Sigmoid colon (tissue), 7 donors: ENCODE data around the gene CHMP4A. TPM values are rescaled to one million over a fixed set of nuclear protein-coding genes. Genes with fewer than 3 reads are reported as not detected.
A peak's percentile ranks its signal among the peaks of the same experiment; 100 is the strongest.

Experiments used
- DNase-seq: peaks from one replicate; pipeline ENCODE4 v3.0.0-alpha.2; 2019
- H3K27ac ChIP-seq, 4 donors: fragments of 200-600 bp; sonication (generic); one replicate each; pipeline ENCODE4 v1.5.1; 2016 to 2019; ENCODE audit warnings: mild to moderate bottlenecking in 1 of 4
- H3K27me3 ChIP-seq, 3 donors: fragments of 200-600 bp; sonication (generic); one replicate each; pipeline ENCODE4 v1.5.1; 2019; ENCODE audit warnings: mild to moderate bottlenecking in 1 of 3
- H3K36me3 ChIP-seq, 4 donors: fragments of 200-600 bp; sonication (generic); one replicate each; pipeline ENCODE4 v1.5.1; 2016 to 2019
- H3K4me1 ChIP-seq, 4 donors: fragments of 200-600 bp; sonication (generic); one replicate each; pipeline ENCODE4 v1.5.1; 2017 to 2019
- H3K4me3 ChIP-seq, 4 donors: fragments of 200-600 bp; sonication (generic); one replicate each; pipeline ENCODE4 v1.5.1; 2017 to 2019; ENCODE audit warnings: mild to moderate bottlenecking in 2 of 4, moderate library complexity in 1 of 4
- H3K9me3 ChIP-seq, 4 donors: fragments of 200-600 bp in 3 of 4; sonication (generic) in 3 of 4; one replicate each; pipeline versions ENCODE4 v1.5.1 to v1.6.1; 2013 to 2019
- CTCF ChIP-seq, 4 experiments: fragments of 450-650 bp in 3 of 4; fragments of 200-600 bp in 1 of 4; IDR thresholded peaks; one replicate each; pipeline ENCODE4 v1.5.1; 2016 to 2019; ENCODE audit warnings: antibody characterized with exemption in 4 of 4, mild to moderate bottlenecking in 3 of 4, moderate library complexity in 2 of 4
- EP300 ChIP-seq, 4 donors: sonication (generic); formaldehyde crosslinking; IDR thresholded peaks; one replicate each; pipeline ENCODE4 v1.6.1; 2017; ENCODE audit warnings: antibody characterized with exemption in 4 of 4
- POLR2A ChIP-seq, 2 donors: fragments of 450-650 bp; IDR thresholded peaks; one replicate each; pipeline ENCODE4 v1.6.1; 2016; ENCODE audit warnings: antibody characterized with exemption in 2 of 2, mild to moderate bottlenecking in 2 of 2, moderate library complexity in 2 of 2
- POLR2AphosphoS5 ChIP-seq, 4 donors: sonication (generic); formaldehyde crosslinking; IDR thresholded peaks; one replicate each; pipeline ENCODE4 v1.6.1; 2017; ENCODE audit warnings: antibody characterized with exemption in 4 of 4
- WGBS, 2 donors: extraction: QIAGEN DNeasy Blood & Tissue Kit; methylation state at CpG; one replicate each; pipeline ENCODE4 v1.1.7; 2013; 5-methylcytosine and 5-hydroxymethylcytosine counted together
- intact Hi-C: fragments of 100-400 bp; cut with DNase I; formaldehyde crosslinking; loops from one replicate; pipeline ENCODE4 v1.15.1; 2023
- polyA plus RNA-seq, 3 donors: library from polyadenylated mRNA; stranded (reverse); fragments of 200-250 nt; gene quantifications; one replicate each; pipeline ENCODE4 v1.2.3, GENCODE V29; 2013
- small RNA-seq, 3 donors: library from RNA; depleted of rRNA; stranded (forward); fragments of <200 nt; gene quantifications; one replicate each; pipeline ENCODE3, GENCODE V24; 2016
- total RNA-seq, 4 donors: library from RNA; depleted of rRNA; stranded (reverse); fragments of >200 nt; gene quantifications; one replicate each; pipeline ENCODE4 v1.1.0, GENCODE V29; 2016
- donor health status: healthy with polysubstance abuse.
- donor health status: Bipolar disorder and iron deficiency.
- donor health status: healthy.

The CHMP4A gene
- total and polyA plus RNA-seq, 7 donors, result 65.6 to 149 (median 109) TPM

DNA sequence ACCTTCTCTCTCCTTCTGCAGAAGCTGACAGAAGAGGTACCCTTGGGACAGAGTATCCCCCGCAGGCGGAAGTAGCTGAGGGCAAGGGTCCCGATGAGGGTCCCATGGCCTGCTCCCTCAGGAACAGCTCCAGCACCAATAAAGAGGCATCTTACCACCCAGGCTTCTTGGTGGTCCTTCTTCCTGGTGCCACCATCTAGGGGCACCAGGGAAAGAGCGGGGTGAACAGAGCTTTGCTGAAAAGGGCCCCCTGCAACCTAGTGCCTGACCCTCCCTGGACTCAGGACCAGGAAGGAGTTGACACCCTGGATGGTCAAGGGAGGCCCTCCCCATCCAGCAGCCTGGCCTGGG is 52.8 kb downstream of the CHMP4A start:
- Histone ChIP-seq H3K27me3 (no peaks in the 10 kb centered on the region), H3K4me3 (no peak overlapping the region), H3K27ac (peak overlapping the region; percentile 90 to 97 (median 92)), H3K36me3 (peaks cover 46 to 73% (median 53%) of the 10 kb centered on the region in 4 donors), H3K4me1 (peaks cover 0 to 40% (median 28%) of the 10 kb centered on the region in 4 donors), H3K9me3 (no peaks in the 10 kb centered on the region)
- WGBS, 2 donors, result 91 to 96% methylated on average over 4 of the region's 4 CpGs
- TF ChIP-seq POLR2A (IDR thresholded peaks at IDR 0.05) (no peak), CTCF (IDR thresholded peaks at IDR 0.05) (no peak), EP300 (IDR thresholded peaks at IDR 0.05) (no peak), POLR2AphosphoS5 (IDR thresholded peaks at IDR 0.05) (no peak)
- no peak for DNase-seq
- intact Hi-C loops, result loop anchor here (2.0 kb wide), 2 partner anchors 14 to 28 kb away; partner anchors contain the start of genes IPO4, PSME2 and RNF31

- intact Hi-C loops, result loop anchor here (2.0 kb wide), 2 partner anchors 13 to 29 kb away; partner anchors contain the start of genes IPO4, PSME2 and RNF31
- no peak overlapping the region for H3K4me3 ChIP-seq
- DNase-seq, result no peak
- peak overlapping the region; percentile 90 to 97 (median 92) for H3K27ac ChIP-seq
- WGBS, 2 donors, result 90 to 92% methylated on average over 11 of the region's 11 CpGs
- no peaks in the 10 kb centered on the region for H3K27me3 ChIP-seq
- peaks cover 0 to 40% (median 28%) of the 10 kb centered on the region in 4 donors for H3K4me1 ChIP-seq
- peaks cover 45 to 73% (median 53%) of the 10 kb centered on the region in 4 donors for H3K36me3 ChIP-seq
- no peaks in the 10 kb centered on the region for H3K9me3 ChIP-seq
- TF ChIP-seq CTCF (IDR thresholded peaks at IDR 0.05), result peak in 1 of 4 experiments; percentile 10
- TF ChIP-seq EP300 (IDR thresholded peaks at IDR 0.05), result no peak
- TF ChIP-seq POLR2AphosphoS5 (IDR thresholded peaks at IDR 0.05), result no peak
- TF ChIP-seq POLR2A (IDR thresholded peaks at IDR 0.05), result no peak
These were observed 53.4 kb downstream of the CHMP4A start for GRCh38 chr14:24159777-24160498.

Small RNA genes within 50 kb of the gene (small RNA-seq; reads per million reads assigned to genes)
- 0 reads per million in 3 donors for gene AL136295.4
- 0 reads per million in 3 donors for gene CHMP4A
- gene IPO4, result 0 reads per million in 3 donors
- 0 reads per million in 3 donors for gene IRF9
- gene MDP1, result 0 to 0.06 (median 0) reads per million in 3 donors

Other genes starting within 250 kb of the CHMP4A start
Only the 30 nearest of the 34 such genes appear.
- 1 to 10 TPM in 2 of 4 donors, under 1 TPM in 2; 0.14 to 3.3 (median 0.62) TPM for gene CARMIL3, start 161.5 kb downstream of the CHMP4A start, total RNA-seq
- gene CARMIL3, start 161.5 kb downstream of the CHMP4A start, polyA plus RNA-seq, result 1 to 10 TPM in 1 of 3 donors, under 1 TPM in 2; under 0.01 to 1.7 (median 0.23) TPM
- gene CPNE6, start 141.9 kb downstream of the CHMP4A start, total RNA-seq, result 1 to 10 TPM in 3 of 4 donors, not detected in 1; 1.8 to 3.3 (median 2.9) TPM
- gene CPNE6, start 141.9 kb downstream of the CHMP4A start, polyA plus RNA-seq, result under 1 TPM in 1 of 3 donors, not detected in 2; 0.42 TPM
- 10 to 100 TPM in 2 of 4 donors, 1 to 10 TPM in 2; 7.1 to 12.2 (median 9.2) TPM for gene PCK2, start 119.2 kb downstream of the CHMP4A start, total RNA-seq
- 100 to 1,000 TPM in 1 of 3 donors, 10 to 100 TPM in 2; 66.1 to 109 (median 99.5) TPM for gene PCK2, start 119.2 kb downstream of the CHMP4A start, polyA plus RNA-seq
- 10 to 100 TPM; 37.7 to 82.9 (median 54.8) TPM for gene DCAF11, start 98.7 kb downstream of the CHMP4A start, total RNA-seq
- gene DCAF11, start 98.7 kb downstream of the CHMP4A start, polyA plus RNA-seq, result 10 to 100 TPM; 70.9 to 79.8 (median 75.1) TPM
- gene NRL, start 98.5 kb downstream of the CHMP4A start, total RNA-seq, result 1 to 10 TPM in 2 of 4 donors, under 1 TPM in 2; 0.71 to 2.2 (median 1.4) TPM
- 1 to 10 TPM; 1.2 to 2.9 (median 1.8) TPM for gene NRL, start 98.5 kb downstream of the CHMP4A start, polyA plus RNA-seq
- gene FITM1, start 82.8 kb downstream of the CHMP4A start, total RNA-seq, result under 1 TPM in 1 of 4 donors, not detected in 3; 0.33 TPM
- gene FITM1, start 82.8 kb downstream of the CHMP4A start, polyA plus RNA-seq, result 1 to 10 TPM in 1 of 3 donors, not detected in 2; 1.8 TPM
- 100 to 1,000 TPM; 129 to 186 (median 152) TPM for gene PSME1, start 77.3 kb downstream of the CHMP4A start, total RNA-seq
- 100 to 1,000 TPM; 309 to 438 (median 416) TPM for gene PSME1, start 77.3 kb downstream of the CHMP4A start, polyA plus RNA-seq
- gene EMC9, start 71.9 kb downstream of the CHMP4A start, total RNA-seq, result 10 to 100 TPM in 3 of 4 donors, 1 to 10 TPM in 1; 5.0 to 20.9 (median 12.9) TPM
- 10 to 100 TPM; 20.6 to 37.2 (median 30.8) TPM for gene EMC9, start 71.9 kb downstream of the CHMP4A start, polyA plus RNA-seq
- gene PSME2, start 66.9 kb downstream of the CHMP4A start, total RNA-seq, result 10 to 100 TPM; 26.2 to 43.5 (median 34.5) TPM
- 100 to 1,000 TPM; 228 to 485 (median 356) TPM for gene PSME2, start 66.9 kb downstream of the CHMP4A start, polyA plus RNA-seq
- gene RNF31, start 66.0 kb downstream of the CHMP4A start, total RNA-seq, result 10 to 100 TPM; 20.2 to 38.4 (median 29.7) TPM
- gene RNF31, start 66.0 kb downstream of the CHMP4A start, polyA plus RNA-seq, result 10 to 100 TPM; 13.6 to 57.8 (median 37.8) TPM
- 100 to 1,000 TPM in 1 of 4 donors, 10 to 100 TPM in 3; 54.6 to 103 (median 56.1) TPM for gene IRF9, start 52.2 kb downstream of the CHMP4A start, total RNA-seq
- 100 to 1,000 TPM in 1 of 3 donors, 10 to 100 TPM in 2; 46.2 to 115 (median 51.8) TPM for gene IRF9, start 52.2 kb downstream of the CHMP4A start, polyA plus RNA-seq
- 10 to 100 TPM in 2 of 4 donors, 1 to 10 TPM in 2; 4.6 to 24.1 (median 8.3) TPM for gene REC8, start 41.4 kb downstream of the CHMP4A start, total RNA-seq
- 10 to 100 TPM in 1 of 3 donors, 1 to 10 TPM in 2; 1.8 to 21.7 (median 2.5) TPM for gene REC8, start 41.4 kb downstream of the CHMP4A start, polyA plus RNA-seq
- gene IPO4, start 24.7 kb downstream of the CHMP4A start, total RNA-seq, result 10 to 100 TPM; 11.0 to 37.1 (median 13.2) TPM
- 10 to 100 TPM in 1 of 3 donors, 1 to 10 TPM in 2; 3.0 to 24.4 (median 5.4) TPM for gene IPO4, start 24.7 kb downstream of the CHMP4A start, polyA plus RNA-seq
- 10 to 100 TPM; 29.6 to 36.9 (median 34.7) TPM for gene TM9SF1, start 18.0 kb downstream of the CHMP4A start, total RNA-seq
- gene TM9SF1, start 18.0 kb downstream of the CHMP4A start, polyA plus RNA-seq, result 10 to 100 TPM in 2 of 3 donors, 1 to 10 TPM in 1; 7.9 to 37.2 (median 10.8) TPM
- gene TSSK4, start 7.8 kb downstream of the CHMP4A start, total RNA-seq, result under 1 TPM in 1 of 4 donors, not detected in 3; 0.66 TPM
- gene TSSK4, start 7.8 kb downstream of the CHMP4A start, polyA plus RNA-seq, result under 1 TPM in 1 of 3 donors, not detected in 2; 0.22 TPM
- gene MDP1, start 2.6 kb upstream of the CHMP4A start, total RNA-seq, result 10 to 100 TPM; 22.4 to 31.7 (median 26.5) TPM
- 10 to 100 TPM; 15.1 to 34.2 (median 28.8) TPM for gene MDP1, start 2.6 kb upstream of the CHMP4A start, polyA plus RNA-seq
- gene NEDD8, start 18.9 kb upstream of the CHMP4A start, total RNA-seq, result 100 to 1,000 TPM; 104 to 217 (median 189) TPM
- gene NEDD8, start 18.9 kb upstream of the CHMP4A start, polyA plus RNA-seq, result 100 to 1,000 TPM; 204 to 243 (median 221) TPM
- gene GMPR2, start 19.4 kb upstream of the CHMP4A start, total RNA-seq, result 10 to 100 TPM; 44.3 to 63.9 (median 48.3) TPM
- gene GMPR2, start 19.4 kb upstream of the CHMP4A start, polyA plus RNA-seq, result 10 to 100 TPM; 56.5 to 97.1 (median 58.9) TPM
- 10 to 100 TPM; 36.6 to 55.3 (median 50.1) TPM for gene TINF2, start 29.1 kb upstream of the CHMP4A start, total RNA-seq
- gene TINF2, start 29.1 kb upstream of the CHMP4A start, polyA plus RNA-seq, result 10 to 100 TPM; 41.4 to 54.1 (median 43.5) TPM
- gene TGM1, start 49.7 kb upstream of the CHMP4A start, total RNA-seq, result 1 to 10 TPM in 2 of 4 donors, under 1 TPM in 1, not detected in 1; 0.33 to 1.1 (median 1.1) TPM
- 1 to 10 TPM in 1 of 3 donors, under 1 TPM in 2; 0.60 to 2.7 (median 0.69) TPM for gene TGM1, start 49.7 kb upstream of the CHMP4A start, polyA plus RNA-seq
- 10 to 100 TPM; 14.0 to 25.2 (median 20.0) TPM for gene RABGGTA, start 58.1 kb upstream of the CHMP4A start, total RNA-seq
- gene RABGGTA, start 58.1 kb upstream of the CHMP4A start, polyA plus RNA-seq, result 10 to 100 TPM; 27.3 to 32.4 (median 31.9) TPM
- 10 to 100 TPM; 13.9 to 34.6 (median 29.3) TPM for gene DHRS1, start 86.3 kb upstream of the CHMP4A start, total RNA-seq
- 10 to 100 TPM; 39.6 to 56.6 (median 40.8) TPM for gene DHRS1, start 86.3 kb upstream of the CHMP4A start, polyA plus RNA-seq
- 10 to 100 TPM; 12.8 to 16.8 (median 14.9) TPM for gene NOP9, start 86.4 kb upstream of the CHMP4A start, total RNA-seq
- 10 to 100 TPM in 2 of 3 donors, 1 to 10 TPM in 1; 7.8 to 29.0 (median 11.3) TPM for gene NOP9, start 86.4 kb upstream of the CHMP4A start, polyA plus RNA-seq
- gene CIDEB, start 94.5 kb upstream of the CHMP4A start, total RNA-seq, result 1 to 10 TPM; 4.7 to 9.5 (median 8.0) TPM
- gene CIDEB, start 94.5 kb upstream of the CHMP4A start, polyA plus RNA-seq, result 1 to 10 TPM; 7.2 to 8.6 (median 7.2) TPM
- 1 to 10 TPM; 2.5 to 5.5 (median 4.3) TPM for gene LTB4R2, start 96.7 kb upstream of the CHMP4A start, total RNA-seq
- 1 to 10 TPM in 1 of 3 donors, under 1 TPM in 1, not detected in 1; under 0.01 to 3.9 TPM for gene LTB4R2, start 96.7 kb upstream of the CHMP4A start, polyA plus RNA-seq
- 1 to 10 TPM; 2.1 to 4.2 (median 2.9) TPM for gene LTB4R, start 98.0 kb upstream of the CHMP4A start, total RNA-seq
- gene LTB4R, start 98.0 kb upstream of the CHMP4A start, polyA plus RNA-seq, result 1 to 10 TPM in 2 of 3 donors, under 1 TPM in 1; 0.60 to 9.8 (median 2.1) TPM
- 10 to 100 TPM in 3 of 4 donors, 1 to 10 TPM in 1; 8.1 to 36.0 (median 17.7) TPM for gene ADCY4, start 121.6 kb upstream of the CHMP4A start, total RNA-seq
- 10 to 100 TPM in 1 of 3 donors, 1 to 10 TPM in 2; 1.4 to 16.5 (median 2.4) TPM for gene ADCY4, start 121.6 kb upstream of the CHMP4A start, polyA plus RNA-seq
- 10 to 100 TPM in 1 of 4 donors, 1 to 10 TPM in 3; 2.6 to 12.5 (median 3.7) TPM for gene RIPK3, start 126.5 kb upstream of the CHMP4A start, total RNA-seq
- 10 to 100 TPM; 28.8 to 66.4 (median 43.5) TPM for gene RIPK3, start 126.5 kb upstream of the CHMP4A start, polyA plus RNA-seq
- gene NFATC4, start 154.7 kb upstream of the CHMP4A start, total RNA-seq, result 100 to 1,000 TPM in 1 of 4 donors, 10 to 100 TPM in 3; 29.6 to 120 (median 67.3) TPM
- gene NFATC4, start 154.7 kb upstream of the CHMP4A start, polyA plus RNA-seq, result 10 to 100 TPM; 10.4 to 45.1 (median 15.6) TPM
- gene NYNRIN, start 185.5 kb upstream of the CHMP4A start, total RNA-seq, result 10 to 100 TPM in 1 of 4 donors, 1 to 10 TPM in 3; 6.8 to 17.4 (median 7.0) TPM
- gene NYNRIN, start 185.5 kb upstream of the CHMP4A start, polyA plus RNA-seq, result 1 to 10 TPM in 1 of 3 donors, under 1 TPM in 2; 0.60 to 6.5 (median 0.92) TPM